GM23338 (cell line): ENCODE data around the gene ZNF483. TPM values are rescaled to one million over a fixed set of nuclear protein-coding genes. Genes with fewer than 3 reads are reported as not detected.
"Not testable (repeated sequence)": the region's sequence is repeated elsewhere in the genome, so short reads cannot be mapped to it uniquely, and the experiment has no call there.

Source experiments
- ATAC-seq: fragments of 200-7000 bp; cut with Tn5 transposase; 3 replicates; pipeline ENCODE4 v1.9.1; 2020
- DNase-seq: peaks from one replicate; pipeline ENCODE4 v3.0.0-alpha.2; 2015; ENCODE audit warnings: low spot score
- H2AFZ ChIP-seq: fragments of 200-600 bp; sonication (generic); 2 replicates; pipeline ENCODE4 v1.8.0; 2016; ENCODE audit warnings: antibody characterized with exemption, mild to moderate bottlenecking, moderate library complexity
- H3F3A ChIP-seq: fragments of 200-600 bp; sonication (generic); replicated peaks from 2 replicates; pipeline ENCODE4 v1.8.0; 2017; ENCODE audit warnings: antibody characterized with exemption, mixed run types, low read depth
- H3K27ac ChIP-seq: fragments of 200-600 bp; sonication (generic); 2 replicates; pipeline ENCODE4 v1.6.1; 2016; ENCODE audit warnings: low read depth
- H3K27me3 ChIP-seq: fragments of 200-600 bp; sonication (generic); 2 replicates; pipeline ENCODE4 v1.8.0; 2016; ENCODE audit warnings: mild to moderate bottlenecking, mixed run types, moderate library complexity; ENCODE audit not compliant: insufficient read depth
- H3K36me3 ChIP-seq: fragments of 200-600 bp; sonication (generic); 2 replicates; pipeline ENCODE4 v1.8.0; 2016; ENCODE audit warnings: mild to moderate bottlenecking; ENCODE audit not compliant: insufficient read depth
- H3K4me1 ChIP-seq: fragments of 200-600 bp; sonication (generic); 2 replicates; pipeline ENCODE4 v1.8.0; 2016; ENCODE audit warnings: mild to moderate bottlenecking, moderate library complexity; ENCODE audit not compliant: insufficient read depth
- H3K4me2 ChIP-seq: fragments of 200-600 bp; sonication (generic); 2 replicates; pipeline ENCODE4 v1.7.1; 2017; ENCODE audit warnings: mixed run types
- H3K4me3 ChIP-seq: fragments of 200-600 bp; sonication (generic); 2 replicates; pipeline ENCODE4 v1.6.1; 2016; ENCODE audit warnings: mixed run types
- H3K79me2 ChIP-seq: fragments of 200-600 bp; sonication (generic); replicated peaks from 2 replicates; pipeline ENCODE4 v1.8.0; 2017; ENCODE audit warnings: mild to moderate bottlenecking; ENCODE audit not compliant: insufficient read depth
- H3K9me2 ChIP-seq: fragments of 200-600 bp; sonication (generic); 2 replicates; pipeline ENCODE4 v1.8.0; 2017; ENCODE audit not compliant: insufficient read depth
- H4K20me1 ChIP-seq: fragments of 200-600 bp; sonication (generic); replicated peaks from 2 replicates; pipeline ENCODE4 v1.8.0; 2017; ENCODE audit warnings: mild to moderate bottlenecking; ENCODE audit not compliant: insufficient read depth
- H3K27ac Mint-ChIP-seq: 2 replicates; pipeline ENCODE4 v1.8.0; 2020; ENCODE audit warnings: inconsistent platforms, mild to moderate bottlenecking, moderate library complexity, mixed read lengths
- H3K27me3 Mint-ChIP-seq: 3 replicates; pipeline ENCODE4 v1.8.0; 2022; ENCODE audit warnings: low read depth, mild to moderate bottlenecking, moderate library complexity, mixed read lengths, inconsistent platforms; ENCODE audit not compliant: insufficient read depth, poor library complexity
- H3K36me3 Mint-ChIP-seq: 3 replicates; pipeline ENCODE4 v1.8.0; 2021; ENCODE audit warnings: low read depth, mild to moderate bottlenecking, inconsistent platforms, moderate library complexity, mixed read lengths
- H3K4me1 Mint-ChIP-seq: 3 replicates; pipeline ENCODE4 v1.8.0; 2020; ENCODE audit warnings: mild to moderate bottlenecking, inconsistent platforms, mixed read lengths
- H3K4me3 Mint-ChIP-seq: 3 replicates; pipeline ENCODE4 v1.8.0; 2021; ENCODE audit warnings: moderate library complexity, mild to moderate bottlenecking, inconsistent platforms, mixed read lengths
- H3K9me3 Mint-ChIP-seq: 3 replicates; pipeline ENCODE4 v1.8.0; 2020; ENCODE audit warnings: moderate library complexity, mild to moderate bottlenecking, inconsistent platforms, mixed read lengths
- EZH2phosphoT487 ChIP-seq: fragments of 200-600 bp; sonication (generic); IDR thresholded peaks from one replicate; pipeline ENCODE4 v1.8.1; 2018; ENCODE audit warnings: antibody characterized with exemption; ENCODE audit not compliant: unreplicated experiment
- polyA plus RNA-seq: library from polyadenylated mRNA; unstranded; fragments of >200 nt; fragmentation: Nextera tagmentation; extraction: Ambion mirVana; gene quantifications from 2 replicates; pipeline ENCODE4 v1.2.1, GENCODE V29; 2016
- total RNA-seq: library from RNA; depleted of rRNA; stranded (reverse); fragments of >200 nt; shearing (Covaris generic); gene quantifications from 2 replicates; pipeline ENCODE4 v1.2.3, GENCODE V29; 2014
- TF ChIP-seq, protein P1 (sequence below): fragments of 250-450 bp; sonication (Bioruptor Pico); IDR thresholded peaks from 2 replicates; pipeline ENCODE4 v1.5.0; 2020; ENCODE audit warnings: mild to moderate bottlenecking, moderate library complexity
- TF ChIP-seq, protein P2 (sequence below), 2 experiments: fragments of 200-600 bp in 1 of 2; sonication (generic) in 1 of 2; conservative IDR thresholded peaks; 2 replicates each; pipeline versions ENCODE4 v1.5.1 to v1.6.1; 2016 to 2017; ENCODE audit warnings: antibody characterized with exemption in 2 of 2, low read depth in 2 of 2, mild to moderate bottlenecking in 2 of 2, moderate library complexity in 1 of 2

The ZNF483 gene
- total and polyA plus RNA-seq, 2 experiments from 2014 or later: 9.7 to 112 TPM

DNA sequence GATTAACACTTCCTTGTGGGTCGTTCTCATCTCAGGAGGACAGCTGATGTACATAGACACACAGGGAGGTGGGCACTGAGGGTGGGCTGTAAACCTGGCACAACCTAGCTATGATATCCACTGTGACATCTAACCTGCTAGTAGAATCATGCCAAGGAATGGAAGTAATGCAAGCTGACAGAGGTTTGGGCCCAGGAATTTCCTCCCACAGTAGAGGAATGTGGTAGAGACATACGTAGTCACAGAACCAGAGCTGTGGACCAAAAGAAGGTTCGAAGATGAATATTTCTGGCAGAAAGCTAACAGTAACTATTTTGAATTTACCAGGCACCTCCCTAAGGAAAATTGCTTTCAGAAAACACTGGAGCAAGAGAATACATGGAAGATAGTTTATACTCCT lies 90.9 kb downstream of the ZNF483 start (continued):
- TF ChIP-seq, protein P1, sequence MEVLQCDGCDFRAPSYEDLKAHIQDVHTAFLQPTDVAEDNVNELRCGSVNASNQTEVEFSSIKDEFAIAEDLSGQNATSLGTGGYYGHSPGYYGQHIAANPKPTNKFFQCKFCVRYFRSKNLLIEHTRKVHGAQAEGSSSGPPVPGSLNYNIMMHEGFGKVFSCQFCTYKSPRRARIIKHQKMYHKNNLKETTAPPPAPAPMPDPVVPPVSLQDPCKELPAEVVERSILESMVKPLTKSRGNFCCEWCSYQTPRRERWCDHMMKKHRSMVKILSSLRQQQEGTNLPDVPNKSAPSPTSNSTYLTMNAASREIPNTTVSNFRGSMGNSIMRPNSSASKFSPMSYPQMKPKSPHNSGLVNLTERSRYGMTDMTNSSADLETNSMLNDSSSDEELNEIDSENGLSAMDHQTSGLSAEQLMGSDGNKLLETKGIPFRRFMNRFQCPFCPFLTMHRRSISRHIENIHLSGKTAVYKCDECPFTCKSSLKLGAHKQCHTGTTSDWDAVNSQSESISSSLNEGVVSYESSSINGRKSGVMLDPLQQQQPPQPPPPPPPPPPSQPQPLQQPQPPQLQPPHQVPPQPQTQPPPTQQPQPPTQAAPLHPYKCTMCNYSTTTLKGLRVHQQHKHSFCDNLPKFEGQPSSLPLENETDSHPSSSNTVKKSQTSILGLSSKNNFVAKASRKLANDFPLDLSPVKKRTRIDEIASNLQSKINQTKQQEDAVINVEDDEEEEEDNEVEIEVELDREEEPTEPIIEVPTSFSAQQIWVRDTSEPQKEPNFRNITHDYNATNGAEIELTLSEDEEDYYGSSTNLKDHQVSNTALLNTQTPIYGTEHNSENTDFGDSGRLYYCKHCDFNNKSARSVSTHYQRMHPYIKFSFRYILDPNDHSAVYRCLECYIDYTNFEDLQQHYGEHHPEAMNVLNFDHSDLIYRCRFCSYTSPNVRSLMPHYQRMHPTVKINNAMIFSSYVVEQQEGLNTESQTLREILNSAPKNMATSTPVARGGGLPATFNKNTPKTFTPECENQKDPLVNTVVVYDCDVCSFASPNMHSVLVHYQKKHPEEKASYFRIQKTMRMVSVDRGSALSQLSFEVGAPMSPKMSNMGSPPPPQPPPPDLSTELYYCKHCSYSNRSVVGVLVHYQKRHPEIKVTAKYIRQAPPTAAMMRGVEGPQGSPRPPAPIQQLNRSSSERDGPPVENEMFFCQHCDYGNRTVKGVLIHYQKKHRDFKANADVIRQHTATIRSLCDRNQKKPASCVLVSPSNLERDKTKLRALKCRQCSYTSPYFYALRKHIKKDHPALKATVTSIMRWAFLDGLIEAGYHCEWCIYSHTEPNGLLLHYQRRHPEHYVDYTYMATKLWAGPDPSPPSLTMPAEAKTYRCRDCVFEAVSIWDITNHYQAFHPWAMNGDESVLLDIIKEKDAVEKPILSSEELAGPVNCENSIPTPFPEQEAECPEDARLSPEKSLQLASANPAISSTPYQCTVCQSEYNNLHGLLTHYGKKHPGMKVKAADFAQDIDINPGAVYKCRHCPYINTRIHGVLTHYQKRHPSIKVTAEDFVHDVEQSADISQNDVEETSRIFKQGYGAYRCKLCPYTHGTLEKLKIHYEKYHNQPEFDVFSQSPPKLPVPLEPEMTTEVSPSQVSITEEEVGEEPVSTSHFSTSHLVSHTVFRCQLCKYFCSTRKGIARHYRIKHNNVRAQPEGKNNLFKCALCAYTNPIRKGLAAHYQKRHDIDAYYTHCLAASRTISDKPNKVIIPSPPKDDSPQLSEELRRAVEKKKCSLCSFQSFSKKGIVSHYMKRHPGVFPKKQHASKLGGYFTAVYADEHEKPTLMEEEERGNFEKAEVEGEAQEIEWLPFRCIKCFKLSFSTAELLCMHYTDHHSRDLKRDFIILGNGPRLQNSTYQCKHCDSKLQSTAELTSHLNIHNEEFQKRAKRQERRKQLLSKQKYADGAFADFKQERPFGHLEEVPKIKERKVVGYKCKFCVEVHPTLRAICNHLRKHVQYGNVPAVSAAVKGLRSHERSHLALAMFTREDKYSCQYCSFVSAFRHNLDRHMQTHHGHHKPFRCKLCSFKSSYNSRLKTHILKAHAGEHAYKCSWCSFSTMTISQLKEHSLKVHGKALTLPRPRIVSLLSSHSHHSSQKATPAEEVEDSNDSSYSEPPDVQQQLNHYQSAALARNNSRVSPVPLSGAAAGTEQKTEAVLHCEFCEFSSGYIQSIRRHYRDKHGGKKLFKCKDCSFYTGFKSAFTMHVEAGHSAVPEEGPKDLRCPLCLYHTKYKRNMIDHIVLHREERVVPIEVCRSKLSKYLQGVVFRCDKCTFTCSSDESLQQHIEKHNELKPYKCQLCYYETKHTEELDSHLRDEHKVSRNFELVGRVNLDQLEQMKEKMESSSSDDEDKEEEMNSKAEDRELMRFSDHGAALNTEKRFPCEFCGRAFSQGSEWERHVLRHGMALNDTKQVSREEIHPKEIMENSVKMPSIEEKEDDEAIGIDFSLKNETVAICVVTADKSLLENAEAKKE (CRISPR knock-in tag): no peak

DNA sequence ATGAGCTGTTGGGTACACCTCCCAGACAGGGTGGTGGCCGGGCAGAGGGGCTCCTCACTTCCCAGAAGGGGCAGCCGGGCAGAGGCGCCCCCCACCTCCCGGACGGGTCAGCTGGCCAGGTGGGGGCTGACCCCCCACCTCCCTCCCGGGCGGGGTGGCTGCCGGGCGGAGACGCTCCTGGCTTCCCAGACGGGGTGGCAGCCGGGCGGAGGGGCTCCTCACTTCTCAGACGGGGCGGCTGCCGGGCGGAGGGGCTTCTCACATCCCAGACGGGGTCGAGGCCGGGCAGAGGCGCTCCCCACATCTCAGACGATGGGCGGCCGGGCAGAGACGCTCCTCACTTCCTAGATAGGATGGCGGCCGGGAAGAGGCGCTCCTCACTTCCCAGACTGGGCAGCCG lies 92.4 kb downstream of the ZNF483 start:
- not testable (repeated sequence) for DNase-seq, H3K36me3 Mint-ChIP-seq

DNA sequence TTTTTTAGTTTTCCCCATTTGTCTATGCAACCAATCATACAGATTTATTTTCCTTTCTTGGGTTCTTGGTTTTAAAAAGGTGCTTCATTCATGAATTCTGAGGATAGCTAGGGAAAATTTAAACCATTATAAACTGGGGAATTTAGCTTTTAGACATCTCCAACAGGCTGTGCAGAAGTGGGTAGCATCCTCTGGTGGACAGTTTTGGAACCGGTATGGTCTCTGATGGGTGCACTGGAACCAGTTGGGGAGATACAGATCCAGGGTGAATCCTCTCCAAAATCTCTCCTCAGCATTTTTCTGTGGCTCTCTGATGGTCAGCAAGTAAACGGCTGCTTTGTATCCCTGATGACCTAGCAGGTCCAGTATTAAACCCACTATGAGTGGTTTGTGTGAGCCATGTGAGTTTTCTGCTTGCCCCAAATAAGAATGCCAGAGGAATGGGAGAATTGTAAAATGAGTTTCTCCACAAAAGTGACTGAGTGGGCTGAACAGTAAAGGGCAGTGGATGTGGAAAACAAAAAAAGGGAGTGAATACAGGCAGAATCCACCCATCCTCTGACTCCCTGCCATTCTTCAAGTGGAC lies 97.0 kb downstream of the ZNF483 start:
- no peaks in the 10 kb centered on the region for H3K79me2 ChIP-seq
- H3K36me3 Mint-ChIP-seq: 0 out of 3 replicates have a peak, but pooled peaks cover 3% of the 10 kb centered on the region
- no peak overlapping the region for H3K4me3 ChIP-seq
- H3K4me1 ChIP-seq: no peaks in the 10 kb centered on the region
- no peak overlapping the region for H3K27ac Mint-ChIP-seq
- TF ChIP-seq, protein P2, sequence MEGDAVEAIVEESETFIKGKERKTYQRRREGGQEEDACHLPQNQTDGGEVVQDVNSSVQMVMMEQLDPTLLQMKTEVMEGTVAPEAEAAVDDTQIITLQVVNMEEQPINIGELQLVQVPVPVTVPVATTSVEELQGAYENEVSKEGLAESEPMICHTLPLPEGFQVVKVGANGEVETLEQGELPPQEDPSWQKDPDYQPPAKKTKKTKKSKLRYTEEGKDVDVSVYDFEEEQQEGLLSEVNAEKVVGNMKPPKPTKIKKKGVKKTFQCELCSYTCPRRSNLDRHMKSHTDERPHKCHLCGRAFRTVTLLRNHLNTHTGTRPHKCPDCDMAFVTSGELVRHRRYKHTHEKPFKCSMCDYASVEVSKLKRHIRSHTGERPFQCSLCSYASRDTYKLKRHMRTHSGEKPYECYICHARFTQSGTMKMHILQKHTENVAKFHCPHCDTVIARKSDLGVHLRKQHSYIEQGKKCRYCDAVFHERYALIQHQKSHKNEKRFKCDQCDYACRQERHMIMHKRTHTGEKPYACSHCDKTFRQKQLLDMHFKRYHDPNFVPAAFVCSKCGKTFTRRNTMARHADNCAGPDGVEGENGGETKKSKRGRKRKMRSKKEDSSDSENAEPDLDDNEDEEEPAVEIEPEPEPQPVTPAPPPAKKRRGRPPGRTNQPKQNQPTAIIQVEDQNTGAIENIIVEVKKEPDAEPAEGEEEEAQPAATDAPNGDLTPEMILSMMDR (conservative IDR thresholded peaks at IDR 0.05; ENCODE audit: low read depth in 2 of 2): peak; percentile 89 to 96
- TF ChIP-seq EZH2phosphoT487: no peak
- no peaks in the 10 kb centered on the region for H3F3A ChIP-seq
- ATAC-seq (peak; percentile 97), DNase-seq (peak; percentile 77)
- no peaks in the 10 kb centered on the region for H3K36me3 ChIP-seq
- H3K27ac ChIP-seq: no peak overlapping the region
- no peaks in the 10 kb centered on the region for H4K20me1 ChIP-seq
- no peak overlapping the region for H3K4me2 ChIP-seq
- H3K9me3 Mint-ChIP-seq: 0 out of 3 replicates have a peak, but pooled peaks cover 5% of the 10 kb centered on the region
- no peak overlapping the region for H3K4me3 Mint-ChIP-seq
- H3K9me2 ChIP-seq: no peaks in the 10 kb centered on the region
- no peaks in the 10 kb centered on the region for H3K27me3 ChIP-seq
- no peak overlapping the region for H2AFZ ChIP-seq
- H3K27me3 Mint-ChIP-seq: no peaks in the 10 kb centered on the region
- peaks cover 8% of the 10 kb centered on the region; the same call in 2 of the 3 replicates for H3K4me1 Mint-ChIP-seq

More for the DNA sequence above, 92.4 kb downstream of the ZNF483 start:
- H3K4me1 Mint-ChIP-seq, H3K4me1 ChIP-seq, H3K9me2 ChIP-seq, H3K4me2 ChIP-seq, H3K79me2 ChIP-seq, H3K4me3 ChIP-seq, H3K27ac Mint-ChIP-seq, H3K9me3 Mint-ChIP-seq, ATAC-seq, H3K27me3 Mint-ChIP-seq, H3K27me3 ChIP-seq, H4K20me1 ChIP-seq, H2AFZ ChIP-seq, H3K36me3 ChIP-seq, H3K27ac ChIP-seq, H3F3A ChIP-seq, H3K4me3 Mint-ChIP-seq: not testable (repeated sequence)
